Measurements from ENCODE around the gene AGPS. TPM values are rescaled to one million over a fixed set of nuclear protein-coding genes. Genes with fewer than 3 reads are reported as not detected.

AGPS gene
- total and polyA plus RNA-seq, 10 of the 15 experiments (the other 5 are each of a cell fraction or from before 2014, with no cell fraction given) = 7.9 to 54.2 (median 38.7) TPM

- in situ Hi-C loops (cut with MboI) (no loop called here), intact Hi-C loops (cut with micrococcal nuclease; ENCODE audit: unreplicated experiment) (no loop called here)
- WGBS (ENCODE audit: insufficient coverage, insufficient replicate concordance, low lambda C conversion rate, missing lambda C conversion rate) = 83% methylated on average over 4 of the region's 4 CpGs
- H3K79me2 ChIP-seq (ENCODE audit: control insufficient read depth, insufficient read depth, low read length) = no peaks in the 10 kb centered on the region
- RAD21 ChIA-PET (ENCODE audit: unreplicated experiment) = no interaction called here
- H2AFZ ChIP-seq (ENCODE audit: control insufficient read depth, low read depth, low read length) = no peak overlapping the region
- no peak for FAIRE-seq
- no peak overlapping the region for H3K4me2 ChIP-seq (ENCODE audit: control insufficient read depth, insufficient read depth)
- no peak overlapping the region for H3K4me3 ChIP-seq
- DNase-seq (ENCODE audit: low read depth, low spot score) = no peak
- BruUV-seq (replicated peaks) = no TSS peak
- no peak overlapping the region for H3K27ac ChIP-seq (ENCODE audit: control insufficient read depth, insufficient read depth)
- no peaks in the 10 kb centered on the region for H3K27me3 ChIP-seq (replicated peaks in 1 of 2; ENCODE audit: control insufficient read depth in 2 of 2, insufficient read depth in 2 of 2, low read length in 1 of 2)
- H3K9me3 ChIP-seq (replicated peaks; ENCODE audit: control insufficient read depth, insufficient read depth, low read length) = no peaks in the 10 kb centered on the region
- SMC1A ChIA-PET (ENCODE audit: uncharacterized antibody, unreplicated experiment) = interaction anchor here (5.8 kb wide), 1 partner anchor 14 kb away, joined by 52 read pairs; the partner anchor contains the start of gene AGPS
- CTCF ChIA-PET = interaction anchor here (0.8 to 2.0 kb wide), 3 partner anchors 12 to 37 kb away, joined by 3 to 8 read pairs (median 5); no protein-coding TSS in a partner anchor
- H3K9ac ChIP-seq (ENCODE audit: control insufficient read depth, insufficient read depth, low read length) = no peak overlapping the region
- no peaks in the 10 kb centered on the region for H4K20me1 ChIP-seq (ENCODE audit: control insufficient read depth, insufficient read depth)
- no peaks in the 10 kb centered on the region for H3K4me1 ChIP-seq (ENCODE audit: control insufficient read depth, insufficient read depth, low read length)
- POLR2A ChIA-PET = interaction anchor here (0.8 kb wide), 1 partner anchor 11 kb away, joined by 3 read pairs; no protein-coding TSS in a partner anchor
- no peak for TF ChIP-seq HSF1 (IDR thresholded peaks at IDR 0.05; ENCODE audit: low read depth, low read length)
- TF ChIP-seq ZSCAN29 (IDR thresholded peaks at IDR 0.05) = no peak
- TF ChIP-seq USF2 (IDR thresholded peaks at IDR 0.05; ENCODE audit: borderline replicate concordance, low read depth, low read length) = no peak
- TF ChIP-seq CHD1 (IDR thresholded peaks at IDR 0.05; ENCODE audit: low read depth, low read length) = no peak
- TF ChIP-seq TCF7 (IDR thresholded peaks at IDR 0.05; ENCODE audit: borderline replicate concordance) = no peak
- no peak for TF ChIP-seq TAF1 (IDR thresholded peaks at IDR 0.05; ENCODE audit: borderline replicate concordance, low read depth, low read length)
- TF ChIP-seq E2F4 (IDR thresholded peaks at IDR 0.05; ENCODE audit: low read depth, low read length) = no peak
- TF ChIP-seq CBX5 (IDR thresholded peaks at IDR 0.05; ENCODE audit: low read depth) = no peak
- TF ChIP-seq ZBTB33 (IDR thresholded peaks at IDR 0.05) = no peak
- no peak for TF ChIP-seq SUPT20H (IDR thresholded peaks at IDR 0.05; ENCODE audit: borderline replicate concordance, control insufficient read depth, low read depth, low read length)
- H3K36me3 ChIP-seq (ENCODE audit: control insufficient read depth in 2 of 2, insufficient read depth in 2 of 2, low read length in 1 of 2) = 0 out of 4 replicates have a peak, but pooled peaks cover 0 to 2% of the 10 kb centered on the region in 2 experiments
- ATAC-seq = no peak
Measured at GRCh38 chr2:177379354-177379753, 13.2 kb upstream of the AGPS start.
